HEK293 (cell line): ENCODE results near the gene CREB5.

Experiments
- CTCF ChIA-PET: fragments of 350-600 bp; formaldehyde crosslinking; extraction: SDS; loops from one replicate; lab custom pipeline; 2021; ENCODE audit warnings: antibody characterized with exemption; lab: Yijun Ruan, JAX
- POLR2A ChIA-PET: fragments of 300-600 bp; formaldehyde crosslinking; extraction: SDS; loops from one replicate; lab custom pipeline; 2020; ENCODE audit warnings: antibody characterized with exemption, inconsistent platforms; lab: Yijun Ruan, JAX
- H3K27ac ChIP-seq: fragments of 200-500 bp; sonication (Bioruptor generic); 2 replicates; pipeline ENCODE4 v1.5.1; 2014; ENCODE audit warnings: low read depth, low read length, control low read depth, inconsistent platforms; ENCODE audit errors: extremely low read depth
- H3K36me3 ChIP-seq, 2 experiments: fragments of 200-500 bp in 1 of 2; sonication (Bioruptor generic) in 1 of 2; 1 replicate in 1 of 2; 2 replicates in 1 of 2; pipeline ENCODE4 v1.5.1; 2014 to 2017; ENCODE audit warnings: inconsistent platforms in 2 of 2, low read length in 2 of 2; ENCODE audit not compliant: control insufficient read depth in 2 of 2, insufficient read depth in 1 of 2
- H3K4me1 ChIP-seq: fragments of 200-500 bp; sonication (Bioruptor generic); 2 replicates; pipeline ENCODE4 v1.5.1; 2014; ENCODE audit warnings: mild to moderate bottlenecking, low read length, inconsistent platforms; ENCODE audit not compliant: control insufficient read depth, insufficient read depth
- H3K4me3 ChIP-seq: 2 replicates; pipeline ENCODE4 v1.5.1; 2011; ENCODE audit warnings: low read depth, mild to moderate bottlenecking, control low read depth, low read length, moderate library complexity
- H3K9me3 ChIP-seq: fragments of 200-500 bp; sonication (Bioruptor generic); 2 replicates; pipeline ENCODE4 v1.5.1; 2014; ENCODE audit warnings: low read depth, low read length, inconsistent platforms; ENCODE audit not compliant: control insufficient read depth, insufficient read depth
- KLF8 ChIP-seq: fragments of 450-650 bp; formaldehyde crosslinking; IDR thresholded peaks from 2 replicates; pipeline ENCODE4 v1.5.1; 2016; ENCODE audit warnings: missing biosample characterization, missing genetic modification characterization
- KLF9 ChIP-seq: fragments of 450-650 bp; formaldehyde crosslinking; IDR thresholded peaks from 2 replicates; pipeline ENCODE4 v1.5.1; 2016; ENCODE audit warnings: missing biosample characterization, missing genetic modification characterization, low read depth
- TCF7L2 ChIP-seq: IDR thresholded peaks from 2 replicates; pipeline ENCODE4 v1.6.1; 2011; ENCODE audit warnings: low read depth, mild to moderate bottlenecking, inconsistent platforms, low read length, moderate library complexity, borderline replicate concordance
- ZIC2 ChIP-seq: fragments of 450-650 bp; formaldehyde crosslinking; IDR thresholded peaks from 2 replicates; pipeline ENCODE4 v1.5.1; 2016; ENCODE audit warnings: missing biosample characterization, missing genetic modification characterization
- ZNF138 ChIP-seq: fragments of 450-650 bp; formaldehyde crosslinking; IDR thresholded peaks from 2 replicates; pipeline ENCODE4 v1.5.1; 2016; ENCODE audit warnings: missing biosample characterization, missing genetic modification characterization, borderline replicate concordance
- ZNF155 ChIP-seq: fragments of 450-650 bp; formaldehyde crosslinking; IDR thresholded peaks from 2 replicates; pipeline ENCODE4 v1.5.1; 2016; ENCODE audit warnings: missing biosample characterization, missing genetic modification characterization
- ZNF157 ChIP-seq: fragments of 450-650 bp; formaldehyde crosslinking; IDR thresholded peaks from 2 replicates; pipeline ENCODE4 v1.5.1; 2016; ENCODE audit warnings: missing biosample characterization, missing genetic modification characterization
- ZNF174 ChIP-seq: fragments of 450-650 bp; formaldehyde crosslinking; IDR thresholded peaks from 2 replicates; pipeline ENCODE4 v1.5.0; 2017; ENCODE audit warnings: missing biosample characterization, mild to moderate bottlenecking, missing genetic modification characterization
- ZNF175 ChIP-seq: fragments of 450-650 bp; formaldehyde crosslinking; IDR thresholded peaks from 2 replicates; pipeline ENCODE4 v1.5.1; 2016; ENCODE audit warnings: missing biosample characterization, missing genetic modification characterization
- ZNF19 ChIP-seq: fragments of 450-650 bp; formaldehyde crosslinking; IDR thresholded peaks from 2 replicates; pipeline ENCODE4; 2016; ENCODE audit warnings: missing biosample characterization, missing genetic modification characterization, low read depth
- ZNF341 ChIP-seq: fragments of 450-650 bp; formaldehyde crosslinking; IDR thresholded peaks from 2 replicates; pipeline ENCODE4; 2016; ENCODE audit warnings: low read depth, missing biosample characterization, missing genetic modification characterization
- ZNF354C ChIP-seq: fragments of 450-650 bp; formaldehyde crosslinking; IDR thresholded peaks from 2 replicates; pipeline ENCODE4 v1.5.1; 2016; ENCODE audit warnings: missing biosample characterization, missing genetic modification characterization, low read depth, borderline replicate concordance
- ZNF514 ChIP-seq: fragments of 450-650 bp; formaldehyde crosslinking; IDR thresholded peaks from 2 replicates; pipeline ENCODE4 v1.5.1; 2016; ENCODE audit warnings: missing biosample characterization, missing genetic modification characterization
- ZNF658 ChIP-seq: fragments of 450-650 bp; formaldehyde crosslinking; IDR thresholded peaks from 2 replicates; pipeline ENCODE4; 2016; ENCODE audit warnings: missing biosample characterization, missing genetic modification characterization
- TF ChIP-seq, protein P1 (sequence below): fragments of 450-650 bp; formaldehyde crosslinking; IDR thresholded peaks from 2 replicates; pipeline ENCODE4 v1.5.1; 2016; ENCODE audit warnings: missing biosample characterization, missing genetic modification characterization
- TF ChIP-seq, protein P2 (sequence below): fragments of 450-650 bp; formaldehyde crosslinking; IDR thresholded peaks from 2 replicates; pipeline ENCODE4 v1.5.1; 2016; ENCODE audit warnings: missing biosample characterization, missing genetic modification characterization, borderline replicate concordance
- TF ChIP-seq, protein P3 (sequence below): fragments of 450-650 bp; formaldehyde crosslinking; IDR thresholded peaks from 2 replicates; pipeline ENCODE4 v1.5.1; 2016; ENCODE audit warnings: missing biosample characterization, missing genetic modification characterization
- TF ChIP-seq, protein P4 (sequence below): fragments of 450-650 bp; formaldehyde crosslinking; IDR thresholded peaks from 2 replicates; pipeline ENCODE4 v1.5.1; 2016; ENCODE audit warnings: missing biosample characterization, missing genetic modification characterization
- TF ChIP-seq, protein P5 (sequence below): fragments of 450-650 bp; formaldehyde crosslinking; IDR thresholded peaks from 2 replicates; pipeline ENCODE4 v1.5.1; 2016; ENCODE audit warnings: missing biosample characterization, missing genetic modification characterization
- TF ChIP-seq, protein P6 (sequence below): fragments of 450-650 bp; formaldehyde crosslinking; IDR thresholded peaks from 2 replicates; pipeline ENCODE4 v1.5.1; 2016; ENCODE audit warnings: missing biosample characterization, missing genetic modification characterization

CREB5 gene

DNA sequence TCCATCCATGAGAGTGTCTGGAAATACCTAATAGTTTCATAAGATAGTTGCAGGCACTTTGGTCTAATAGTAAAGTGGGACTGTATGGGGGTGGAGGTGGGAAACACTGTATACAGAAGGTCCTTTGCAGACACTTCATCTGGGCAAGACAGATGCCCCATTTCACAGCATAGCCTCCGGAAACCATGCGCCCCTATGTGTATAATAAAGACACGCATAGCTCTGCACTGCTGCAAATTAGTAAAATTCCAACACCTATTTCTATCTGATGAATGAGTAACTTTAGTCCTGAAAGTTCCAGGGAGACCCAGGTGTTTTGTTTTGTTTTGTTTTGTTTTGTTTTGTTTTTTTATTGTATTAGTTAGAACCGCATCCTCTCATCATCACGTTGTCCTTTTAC, 187.1 kb downstream of the CREB5 start:
- CTCF ChIA-PET: interaction anchor here (0.6 kb wide), 1 partner anchor 270 kb away, joined by 4 read pairs; no protein-coding TSS in a partner anchor

DNA sequence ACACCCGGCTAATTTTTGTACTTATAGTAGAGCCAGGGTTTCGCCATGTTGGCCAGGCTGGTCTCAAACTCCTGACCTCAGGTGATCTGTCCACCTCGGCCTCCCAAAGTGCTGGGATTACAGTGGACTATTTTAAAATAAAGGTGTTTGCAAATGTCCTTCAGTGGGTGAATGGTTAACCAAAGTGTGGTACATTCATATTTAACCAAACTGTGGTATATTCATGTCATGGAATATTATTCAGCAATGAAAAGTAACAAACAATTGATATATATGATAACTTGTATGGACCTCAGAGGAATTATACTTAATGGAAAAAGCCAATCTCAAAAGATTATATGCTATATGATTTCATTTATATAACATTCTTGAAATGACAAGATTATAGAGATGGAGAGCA, 190.0 kb downstream of the CREB5 start:
- POLR2A ChIA-PET: no interaction called here
- CTCF ChIA-PET: no interaction called here
- no peak overlapping the region for H3K4me3 ChIP-seq
- H3K9me3 ChIP-seq: no peaks in the 10 kb centered on the region
- TF ChIP-seq ZIC2 (tag by site-specific recombination): no peak
- no peak for TF ChIP-seq TCF7L2
- TF ChIP-seq, protein P1, sequence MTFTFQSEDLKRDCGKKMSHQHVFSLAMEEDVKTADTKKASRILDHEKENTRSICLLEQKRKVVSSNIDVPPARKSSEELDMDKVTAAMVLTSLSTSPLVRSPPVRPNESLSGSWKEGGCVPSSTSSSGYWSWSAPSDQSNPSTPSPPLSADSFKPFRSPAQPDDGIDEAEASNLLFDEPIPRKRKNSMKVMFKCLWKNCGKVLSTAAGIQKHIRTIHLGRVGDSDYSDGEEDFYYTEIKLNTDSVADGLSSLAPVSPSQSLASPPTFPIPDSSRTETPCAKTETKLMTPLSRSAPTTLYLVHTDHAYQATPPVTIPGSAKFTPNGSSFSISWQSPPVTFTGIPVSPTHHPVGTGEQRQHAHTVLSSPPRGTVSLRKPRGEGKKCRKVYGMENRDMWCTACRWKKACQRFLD (tag by site-specific recombination): no peak
- TF ChIP-seq, protein P2, sequence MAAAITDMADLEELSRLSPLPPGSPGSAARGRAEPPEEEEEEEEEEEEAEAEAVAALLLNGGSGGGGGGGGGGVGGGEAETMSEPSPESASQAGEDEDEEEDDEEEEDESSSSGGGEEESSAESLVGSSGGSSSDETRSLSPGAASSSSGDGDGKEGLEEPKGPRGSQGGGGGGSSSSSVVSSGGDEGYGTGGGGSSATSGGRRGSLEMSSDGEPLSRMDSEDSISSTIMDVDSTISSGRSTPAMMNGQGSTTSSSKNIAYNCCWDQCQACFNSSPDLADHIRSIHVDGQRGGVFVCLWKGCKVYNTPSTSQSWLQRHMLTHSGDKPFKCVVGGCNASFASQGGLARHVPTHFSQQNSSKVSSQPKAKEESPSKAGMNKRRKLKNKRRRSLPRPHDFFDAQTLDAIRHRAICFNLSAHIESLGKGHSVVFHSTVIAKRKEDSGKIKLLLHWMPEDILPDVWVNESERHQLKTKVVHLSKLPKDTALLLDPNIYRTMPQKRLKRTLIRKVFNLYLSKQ: no peak
- TF ChIP-seq, protein P3, sequence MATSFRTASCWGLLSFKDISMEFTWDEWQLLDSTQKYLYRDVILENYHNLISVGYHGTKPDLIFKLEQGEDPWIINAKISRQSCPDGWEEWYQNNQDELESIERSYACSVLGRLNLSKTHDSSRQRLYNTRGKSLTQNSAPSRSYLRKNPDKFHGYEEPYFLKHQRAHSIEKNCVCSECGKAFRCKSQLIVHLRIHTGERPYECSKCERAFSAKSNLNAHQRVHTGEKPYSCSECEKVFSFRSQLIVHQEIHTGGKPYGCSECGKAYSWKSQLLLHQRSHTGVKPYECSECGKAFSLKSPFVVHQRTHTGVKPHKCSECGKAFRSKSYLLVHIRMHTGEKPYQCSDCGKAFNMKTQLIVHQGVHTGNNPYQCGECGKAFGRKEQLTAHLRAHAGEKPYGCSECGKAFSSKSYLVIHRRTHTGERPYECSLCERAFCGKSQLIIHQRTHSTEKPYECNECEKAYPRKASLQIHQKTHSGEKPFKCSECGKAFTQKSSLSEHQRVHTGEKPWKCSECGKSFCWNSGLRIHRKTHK (tag by site-specific recombination): no peak
- TF ChIP-seq ZNF658: no peak
- no peak for TF ChIP-seq ZNF157
- no peak for TF ChIP-seq KLF9 (tag by site-specific recombination)
- TF ChIP-seq KLF8 (tag by site-specific recombination): no peak
- no peak for TF ChIP-seq ZNF138 (tag by site-specific recombination)
- no peak for TF ChIP-seq ZNF174 (tag by site-specific recombination)
- TF ChIP-seq, protein P4, sequence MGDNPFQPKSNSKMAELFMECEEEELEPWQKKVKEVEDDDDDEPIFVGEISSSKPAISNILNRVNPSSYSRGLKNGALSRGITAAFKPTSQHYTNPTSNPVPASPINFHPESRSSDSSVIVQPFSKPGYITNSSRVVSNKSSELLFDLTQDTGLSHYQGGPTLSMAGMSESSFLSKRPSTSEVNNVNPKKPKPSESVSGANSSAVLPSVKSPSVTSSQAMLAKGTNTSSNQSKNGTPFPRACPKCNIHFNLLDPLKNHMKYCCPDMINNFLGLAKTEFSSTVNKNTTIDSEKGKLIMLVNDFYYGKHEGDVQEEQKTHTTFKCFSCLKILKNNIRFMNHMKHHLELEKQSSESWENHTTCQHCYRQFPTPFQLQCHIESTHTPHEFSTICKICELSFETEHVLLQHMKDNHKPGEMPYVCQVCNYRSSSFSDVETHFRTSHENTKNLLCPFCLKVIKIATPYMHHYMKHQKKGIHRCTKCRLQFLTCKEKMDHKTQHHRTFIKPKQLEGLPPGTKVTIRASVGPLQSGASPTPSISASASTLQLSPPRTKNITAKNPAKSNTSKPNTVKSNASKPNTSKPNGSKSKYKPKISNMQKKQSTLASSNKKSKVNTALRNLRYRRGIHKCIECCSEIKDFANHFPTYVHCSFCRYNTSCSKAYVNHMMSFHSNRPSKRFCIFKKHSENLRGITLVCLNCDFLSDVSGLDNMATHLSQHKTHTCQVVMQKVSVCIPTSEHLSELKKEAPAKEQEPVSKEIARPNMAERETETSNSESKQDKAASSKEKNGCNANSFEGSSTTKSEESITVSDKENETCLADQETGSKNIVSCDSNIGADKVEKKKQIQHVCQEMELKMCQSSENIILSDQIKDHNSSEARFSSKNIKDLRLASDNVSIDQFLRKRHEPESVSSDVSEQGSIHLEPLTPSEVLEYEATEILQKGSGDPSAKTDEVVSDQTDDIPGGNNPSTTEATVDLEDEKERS (tag by site-specific recombination): no peak
- H3K27ac ChIP-seq: no peak overlapping the region
- peaks cover 2% of the 10 kb centered on the region; the same call in 1 of the 2 replicates for H3K4me1 ChIP-seq
- H3K36me3 ChIP-seq: no peaks in the 10 kb centered on the region

More for the DNA sequence above, 187.1 kb downstream of the CREB5 start:
- Histone ChIP-seq H3K9me3 (no peaks in the 10 kb centered on the region), H3K27ac (no peak overlapping the region), H3K4me1 (peaks cover 11% of the 10 kb centered on the region), H3K36me3 (no peaks in the 10 kb centered on the region), H3K4me3 (no peak overlapping the region)
- POLR2A ChIA-PET: no interaction called here
- TF ChIP-seq ZNF514 (tag by site-specific recombination) (no peak), ZNF341 (no peak), ZNF175 (tag by site-specific recombination) (no peak), ZNF354C (tag by site-specific recombination) (no peak), ZNF155 (no peak), ZNF19 (tag by site-specific recombination) (no peak), KLF8 (tag by site-specific recombination) (no peak)
- TF ChIP-seq, protein P5, sequence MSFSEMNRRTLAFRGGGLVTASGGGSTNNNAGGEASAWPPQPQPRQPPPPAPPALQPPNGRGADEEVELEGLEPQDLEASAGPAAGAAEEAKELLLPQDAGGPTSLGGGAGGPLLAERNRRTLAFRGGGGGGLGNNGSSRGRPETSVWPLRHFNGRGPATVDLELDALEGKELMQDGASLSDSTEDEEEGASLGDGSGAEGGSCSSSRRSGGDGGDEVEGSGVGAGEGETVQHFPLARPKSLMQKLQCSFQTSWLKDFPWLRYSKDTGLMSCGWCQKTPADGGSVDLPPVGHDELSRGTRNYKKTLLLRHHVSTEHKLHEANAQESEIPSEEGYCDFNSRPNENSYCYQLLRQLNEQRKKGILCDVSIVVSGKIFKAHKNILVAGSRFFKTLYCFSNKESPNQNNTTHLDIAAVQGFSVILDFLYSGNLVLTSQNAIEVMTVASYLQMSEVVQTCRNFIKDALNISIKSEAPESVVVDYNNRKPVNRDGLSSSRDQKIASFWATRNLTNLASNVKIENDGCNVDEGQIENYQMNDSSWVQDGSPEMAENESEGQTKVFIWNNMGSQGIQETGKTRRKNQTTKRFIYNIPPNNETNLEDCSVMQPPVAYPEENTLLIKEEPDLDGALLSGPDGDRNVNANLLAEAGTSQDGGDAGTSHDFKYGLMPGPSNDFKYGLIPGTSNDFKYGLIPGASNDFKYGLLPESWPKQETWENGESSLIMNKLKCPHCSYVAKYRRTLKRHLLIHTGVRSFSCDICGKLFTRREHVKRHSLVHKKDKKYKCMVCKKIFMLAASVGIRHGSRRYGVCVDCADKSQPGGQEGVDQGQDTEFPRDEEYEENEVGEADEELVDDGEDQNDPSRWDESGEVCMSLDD: no peak
- TF ChIP-seq, protein P6, sequence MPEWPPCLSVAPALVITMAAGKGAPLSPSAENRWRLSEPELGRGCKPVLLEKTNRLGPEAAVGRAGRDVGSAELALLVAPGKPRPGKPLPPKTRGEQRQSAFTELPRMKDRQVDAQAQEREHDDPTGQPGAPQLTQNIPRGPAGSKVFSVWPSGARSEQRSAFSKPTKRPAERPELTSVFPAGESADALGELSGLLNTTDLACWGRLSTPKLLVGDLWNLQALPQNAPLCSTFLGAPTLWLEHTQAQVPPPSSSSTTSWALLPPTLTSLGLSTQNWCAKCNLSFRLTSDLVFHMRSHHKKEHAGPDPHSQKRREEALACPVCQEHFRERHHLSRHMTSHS: no peak
